VCaP (cell line): ENCODE data around the gene KLHL18.

Experiments used
- H3K27ac ChIP-seq: fragments of 450-650 bp; 2 replicates; pipeline ENCODE4 v1.5.1; 2017
- TF ChIP-seq, protein P1 (sequence below): fragments of 450-650 bp; conservative IDR thresholded peaks from 2 replicates; pipeline ENCODE4 v1.5.1; 2017; ENCODE audit warnings: mild to moderate bottlenecking, moderate library complexity

Gene KLHL18

GRCh38 chr3:47282424-47283192, at the start of gene KLHL18, which contains the start of gene KIF9:
KLHL18 (plus strand) TSS chr3:47282944; CDS start chr3:47282966, 22 bp downstream.
KIF9 (minus strand) TSS chr3:47282799; CDS start chr3:47277374, 5,425 bp downstream.
- TF ChIP-seq, protein P1, sequence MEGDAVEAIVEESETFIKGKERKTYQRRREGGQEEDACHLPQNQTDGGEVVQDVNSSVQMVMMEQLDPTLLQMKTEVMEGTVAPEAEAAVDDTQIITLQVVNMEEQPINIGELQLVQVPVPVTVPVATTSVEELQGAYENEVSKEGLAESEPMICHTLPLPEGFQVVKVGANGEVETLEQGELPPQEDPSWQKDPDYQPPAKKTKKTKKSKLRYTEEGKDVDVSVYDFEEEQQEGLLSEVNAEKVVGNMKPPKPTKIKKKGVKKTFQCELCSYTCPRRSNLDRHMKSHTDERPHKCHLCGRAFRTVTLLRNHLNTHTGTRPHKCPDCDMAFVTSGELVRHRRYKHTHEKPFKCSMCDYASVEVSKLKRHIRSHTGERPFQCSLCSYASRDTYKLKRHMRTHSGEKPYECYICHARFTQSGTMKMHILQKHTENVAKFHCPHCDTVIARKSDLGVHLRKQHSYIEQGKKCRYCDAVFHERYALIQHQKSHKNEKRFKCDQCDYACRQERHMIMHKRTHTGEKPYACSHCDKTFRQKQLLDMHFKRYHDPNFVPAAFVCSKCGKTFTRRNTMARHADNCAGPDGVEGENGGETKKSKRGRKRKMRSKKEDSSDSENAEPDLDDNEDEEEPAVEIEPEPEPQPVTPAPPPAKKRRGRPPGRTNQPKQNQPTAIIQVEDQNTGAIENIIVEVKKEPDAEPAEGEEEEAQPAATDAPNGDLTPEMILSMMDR = no peak
- peak within 1 kb of the TSS; percentile 98 for H3K27ac ChIP-seq

GRCh38 chr3:47238017-47238416, 44.7 kb upstream of the KLHL18 start:
- TF ChIP-seq, protein P1 = no peak
- no peak overlapping the region for H3K27ac ChIP-seq

DNA sequence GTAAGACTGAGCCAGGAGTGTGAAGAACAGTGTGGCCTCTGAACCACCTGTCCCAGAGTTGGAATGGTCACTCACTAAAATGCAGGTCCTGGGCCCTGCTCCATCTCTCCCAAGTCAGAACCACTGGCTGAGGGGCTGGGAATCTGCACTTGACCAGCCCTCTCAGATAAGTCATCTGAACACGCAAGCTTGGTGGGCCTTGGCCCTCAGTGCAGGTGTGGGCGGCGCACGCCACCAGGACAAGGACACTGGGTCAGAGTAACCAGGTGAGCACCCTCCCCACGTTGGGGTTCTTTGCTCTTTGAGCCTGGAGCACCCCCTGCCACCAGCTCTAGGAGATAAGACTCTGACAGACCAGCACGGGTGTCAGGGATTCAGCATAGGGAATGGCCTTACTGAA, 42.8 kb upstream of the KLHL18 start:
- TF ChIP-seq, protein P1 = no peak
- H3K27ac ChIP-seq = no peak overlapping the region

DNA sequence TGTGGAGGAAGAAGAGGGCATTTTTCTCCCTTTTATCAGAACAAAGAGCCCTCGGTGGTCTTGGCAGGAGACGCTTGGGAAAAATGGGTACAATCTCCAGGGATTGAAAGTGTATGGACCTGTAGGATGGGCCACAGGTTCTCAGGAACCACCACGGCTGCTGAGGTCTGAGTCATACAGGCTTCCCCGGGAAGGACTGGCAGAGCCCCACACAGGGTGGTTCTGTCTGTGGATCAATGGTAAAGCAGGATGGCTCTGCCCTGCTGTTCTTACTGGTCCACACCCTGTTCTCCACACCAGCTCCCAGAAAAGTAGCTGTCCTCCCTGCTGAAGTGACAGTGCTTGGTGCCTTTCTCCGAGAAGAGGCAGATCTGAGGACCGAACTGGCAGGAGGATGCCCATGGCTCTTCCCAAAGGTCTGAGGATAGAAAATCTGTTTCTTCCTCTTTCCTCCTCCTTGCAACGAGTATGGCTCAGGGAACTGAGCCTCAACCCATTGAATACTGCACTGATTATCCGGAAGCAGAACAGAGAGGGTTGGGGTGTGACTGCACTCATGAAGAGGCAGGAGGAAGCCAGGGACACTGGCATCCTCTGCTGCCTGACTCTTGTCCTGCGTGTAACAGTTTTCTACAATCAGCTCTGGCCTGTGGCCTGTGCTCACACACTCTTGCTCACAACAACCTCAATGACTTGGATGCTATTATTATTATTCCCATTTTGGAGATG, 39.2 kb upstream of the KLHL18 start:
- no peak overlapping the region for H3K27ac ChIP-seq
- TF ChIP-seq, protein P1 = no peak

- no peak overlapping the region for H3K27ac ChIP-seq
- TF ChIP-seq, protein P1 = no peak
Measured at GRCh38 chr3:47244531-47245100, 38.1 kb upstream of the KLHL18 start.

GRCh38 chr3:47245271-47245670, 37.5 kb upstream of the KLHL18 start:
- TF ChIP-seq, protein P1 = no peak
- H3K27ac ChIP-seq = no peak overlapping the region
